GM12878 (cell line): ENCODE measurements around the gene ZNF692. TPM values are rescaled to one million over a fixed set of nuclear protein-coding genes. Genes with fewer than 3 reads are reported as not detected.

Source experiments
- ATAC-seq: fragments of 200-7000 bp; cut with Tn5 transposase; 3 replicates; pipeline ENCODE4 v1.9.1; 2020; ENCODE audit warnings: mild to moderate bottlenecking, moderate library complexity
- BruUV-seq: library from RNA; stranded (reverse); fragments of 400-500 nt; replicated peaks from 2 replicates; lab custom pipeline; 2021; lab: Mats Ljungman, UMichigan
- CTCF ChIA-PET: fragments of 300-600 bp; sonication (Branson Sonifier 250); formaldehyde crosslinking; extraction: SDS; loops from one replicate; lab custom pipeline; 2021; ENCODE audit warnings: inconsistent platforms; lab: Yijun Ruan, JAX
- POLR2A ChIA-PET: fragments of 350-600 bp; formaldehyde crosslinking; extraction: SDS; loops from one replicate; lab custom pipeline; 2021; ENCODE audit warnings: inconsistent platforms; lab: Charles Lee
- RAD21 ChIA-PET: fragments of 300-600 bp; sonication (Branson Sonifier 250); formaldehyde crosslinking; loops from one replicate; lab custom pipeline; 2023; ENCODE audit warnings: antibody characterized with exemption; ENCODE audit not compliant: unreplicated experiment; lab: Charles Lee
- SMC1A ChIA-PET: fragments of 300-600 bp; sonication (Branson Sonifier 250); formaldehyde crosslinking; loops from one replicate; lab custom pipeline; 2023; ENCODE audit not compliant: unreplicated experiment, uncharacterized antibody; lab: Charles Lee
- DNase-seq: peaks from one replicate; pipeline ENCODE4 v3.0.0-alpha.2; 2011; ENCODE audit warnings: low read depth, low spot score
- FAIRE-seq: peaks from 3 replicates; lab custom pipeline; 2011; peaks lifted over from hg19 to GRCh38; lab: Jason Lieb, UNC
- H2AFZ ChIP-seq: 2 replicates; pipeline ENCODE4 v1.6.0; 2011; ENCODE audit warnings: low read depth, low read length, control low read depth; ENCODE audit not compliant: control insufficient read depth
- H3K27ac ChIP-seq: 2 replicates; pipeline ENCODE4 v1.5.1; 2011; ENCODE audit warnings: control low read depth; ENCODE audit not compliant: control insufficient read depth, insufficient read depth
- H3K27me3 ChIP-seq, 2 experiments: replicated peaks in 1 of 2; 2 replicates each; pipeline versions ENCODE4 v1.6.0 to v1.6.1; 2011; ENCODE audit warnings: low read length in 1 of 2; ENCODE audit not compliant: control insufficient read depth in 2 of 2, insufficient read depth in 2 of 2
- H3K36me3 ChIP-seq, 2 experiments: 2 replicates each; pipeline ENCODE4 v1.5.1; 2011; ENCODE audit warnings: low read length in 1 of 2; ENCODE audit not compliant: control insufficient read depth in 2 of 2, insufficient read depth in 2 of 2
- H3K4me1 ChIP-seq: 2 replicates; pipeline ENCODE4 v1.6.1; 2011; ENCODE audit warnings: mild to moderate bottlenecking, low read length, moderate library complexity, mixed read lengths; ENCODE audit not compliant: control insufficient read depth, insufficient read depth
- H3K4me2 ChIP-seq: 2 replicates; pipeline ENCODE4 v1.6.0; 2011; ENCODE audit warnings: control low read depth; ENCODE audit not compliant: control insufficient read depth, insufficient read depth
- H3K4me3 ChIP-seq: fragments of 200-600 bp; sonication (generic); 2 replicates; pipeline ENCODE4 v1.5.1; 2016
- H3K79me2 ChIP-seq: 2 replicates; pipeline ENCODE4 v1.6.0; 2011; ENCODE audit warnings: low read length; ENCODE audit not compliant: control insufficient read depth, insufficient read depth
- H3K9ac ChIP-seq: 2 replicates; pipeline ENCODE4 v1.8.0; 2011; ENCODE audit warnings: low read length, control low read depth, mixed read lengths; ENCODE audit not compliant: control insufficient read depth, insufficient read depth
- H3K9me3 ChIP-seq: replicated peaks from 3 replicates; pipeline ENCODE4 v1.5.1; 2011; ENCODE audit warnings: mild to moderate bottlenecking, low read length; ENCODE audit not compliant: control insufficient read depth, insufficient read depth
- H4K20me1 ChIP-seq: 2 replicates; pipeline ENCODE4 v1.6.0; 2011; ENCODE audit not compliant: control insufficient read depth, insufficient read depth
- BHLHE40 ChIP-seq, 2 experiments: fragments of 450-650 bp in 1 of 2; IDR thresholded peaks; 2 replicates each; pipeline ENCODE4 v1.6.1; 2011 to 2017; ENCODE audit warnings: low read depth in 2 of 2, borderline replicate concordance in 1 of 2, improper control_type of control experiment in 1 of 2, low read length in 1 of 2, mild to moderate bottlenecking in 1 of 2
- CBX3 ChIP-seq: fragments of 200-600 bp; sonication (generic); IDR thresholded peaks from 2 replicates; pipeline ENCODE4 v1.6.1; 2016; ENCODE audit warnings: low read depth, borderline replicate concordance
- CREB1 ChIP-seq: IDR thresholded peaks from 2 replicates; pipeline ENCODE4 v1.6.1; 2012; ENCODE audit warnings: low read depth, mild to moderate bottlenecking, inconsistent platforms
- IRF4 ChIP-seq: IDR thresholded peaks from 2 replicates; pipeline ENCODE4 v1.6.1; 2011; ENCODE audit warnings: low read depth, low read length
- NR2C2 ChIP-seq: IDR thresholded peaks from 2 replicates; pipeline ENCODE4 v1.6.1; 2011; ENCODE audit warnings: borderline replicate concordance, low read depth; ENCODE audit not compliant: control insufficient read depth, insufficient read length
- PML ChIP-seq: IDR thresholded peaks from 2 replicates; pipeline ENCODE4 v1.6.1; 2012; ENCODE audit warnings: low read length, inconsistent platforms
- SP1 ChIP-seq: IDR thresholded peaks from one replicate; pipeline ENCODE4 v1.6.1; 2011; ENCODE audit warnings: low read depth, low read length
- SREBF1 ChIP-seq: IDR thresholded peaks from 2 replicates; pipeline ENCODE4 v1.6.1; 2012; ENCODE audit warnings: mild to moderate bottlenecking, low read length
- TAF1 ChIP-seq: IDR thresholded peaks from 2 replicates; pipeline ENCODE4 v1.6.1; 2011; ENCODE audit warnings: mild to moderate bottlenecking, low read depth, low read length, borderline replicate concordance
- TCF3 ChIP-seq: IDR thresholded peaks from 2 replicates; pipeline ENCODE4 v1.6.1; 2012; ENCODE audit warnings: low read depth, mild to moderate bottlenecking, low read length, borderline replicate concordance; ENCODE audit not compliant: insufficient read depth
- ZNF274 ChIP-seq: IDR thresholded peaks from one replicate; pipeline ENCODE4 v1.8.0; 2011; ENCODE audit not compliant: insufficient read length, insufficient read depth
- WGBS: methylation state at CpG from one replicate; pipeline ENCODE4 v1.1.6; 2016; ENCODE audit warnings: low lambda C conversion rate; ENCODE audit not compliant: insufficient replicate concordance, insufficient coverage; ENCODE audit errors: missing lambda C conversion rate; 5-methylcytosine and 5-hydroxymethylcytosine counted together
- in situ Hi-C: fragments of 300-500 bp; cut with MboI; formaldehyde crosslinking; loops from 9 replicates; pipeline ENCODE4 v1.14.3; 2018; ENCODE audit warnings: mixed read lengths
- intact Hi-C: fragments of 100-400 bp; cut with micrococcal nuclease; formaldehyde crosslinking; loops from one replicate; pipeline ENCODE4 v1.14.2; 2022; ENCODE audit not compliant: unreplicated experiment
- polyA plus RNA-seq, 11 experiments: library from polyadenylated mRNA; depleted of rRNA in 4 of 11; unstranded in 6 of 11; stranded (reverse) in 5 of 11; fragments of >200 nt; fragmentation: Nextera tagmentation in 4 of 11; fragmentation: Illumina TruSeq in 1 of 11; extraction: Ambion mirVana in 4 of 11; extraction: Trizol in 1 of 11; gene quantifications; 1 replicate in 1 of 11; 2 replicates in 10 of 11; pipeline versions ENCODE4 v1.2.1 to v1.2.3, GENCODE V29; 2011 to 2016; ENCODE audit warnings: inconsistent platforms in 2 of 11, missing spikeins in 2 of 11, low read depth in 1 of 11
- total RNA-seq, 4 experiments: library from RNA; depleted of rRNA in 3 of 4; stranded (reverse); fragments of >200 nt in 3 of 4; fragmentation: Illumina TruSeq in 1 of 4; extraction: Trizol in 1 of 4; gene quantifications; 2 replicates each; pipeline versions ENCODE4 v1.2.1 to v1.2.3, GENCODE V29; 2013 to 2021
- TF ChIP-seq, protein P1 (sequence below): fragments of 450-650 bp; IDR thresholded peaks from 2 replicates; pipeline ENCODE4 v1.6.1; 2017; ENCODE audit warnings: mild to moderate bottlenecking, moderate library complexity
- TF ChIP-seq, protein P2 (sequence below): IDR thresholded peaks from 2 replicates; pipeline ENCODE4 v1.6.1; 2011; ENCODE audit warnings: mild to moderate bottlenecking, low read depth, low read length, moderate library complexity; ENCODE audit not compliant: insufficient replicate concordance
- TF ChIP-seq, protein P3 (sequence below): fragments of 450-650 bp; IDR thresholded peaks from 2 replicates; pipeline ENCODE4 v1.6.1; 2017; ENCODE audit warnings: borderline replicate concordance

ZNF692 gene
- total and polyA plus RNA-seq, 10 of the 15 experiments (the other 5 are each of a cell fraction or from before 2014, with no cell fraction given): 5.3 to 76.6 (median 36.9) TPM

DNA sequence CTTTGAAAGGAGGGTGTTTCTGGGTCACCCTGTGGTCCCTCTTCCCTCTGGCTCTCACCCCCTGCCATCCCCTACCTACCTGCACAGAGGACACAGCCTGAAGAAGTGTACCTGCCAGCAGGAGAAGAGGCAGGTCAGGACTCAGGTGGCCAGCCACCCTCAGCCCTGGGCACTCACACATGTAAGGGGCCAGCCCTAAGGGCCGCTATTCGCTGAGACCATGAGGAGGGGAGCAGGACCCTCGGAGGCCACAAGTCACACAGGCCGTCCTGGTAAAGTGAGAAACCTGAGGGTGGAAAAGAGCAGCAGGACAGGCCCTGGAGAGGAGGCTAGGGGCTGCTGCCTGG is 1.2 kb downstream of the ZNF692 start:
- peak overlapping the region; percentile 67 for H2AFZ ChIP-seq
- 0% methylated on average over 4 of the region's 4 CpGs for WGBS
- TF ChIP-seq TCF3 (no peak), NR2C2 (no peak), CREB1 (no peak), ZNF274 (no peak), IRF4 (no peak), SP1 (no peak), PML (no peak), SREBF1 (no peak), BHLHE40 (IDR thresholded peaks at IDR 0.05; ENCODE audit: borderline replicate concordance in 1 of 2, low read depth in 2 of 2, low read length in 1 of 2) (no peak), CBX3 (no peak), TAF1 (no peak)
- TF ChIP-seq, protein P1, sequence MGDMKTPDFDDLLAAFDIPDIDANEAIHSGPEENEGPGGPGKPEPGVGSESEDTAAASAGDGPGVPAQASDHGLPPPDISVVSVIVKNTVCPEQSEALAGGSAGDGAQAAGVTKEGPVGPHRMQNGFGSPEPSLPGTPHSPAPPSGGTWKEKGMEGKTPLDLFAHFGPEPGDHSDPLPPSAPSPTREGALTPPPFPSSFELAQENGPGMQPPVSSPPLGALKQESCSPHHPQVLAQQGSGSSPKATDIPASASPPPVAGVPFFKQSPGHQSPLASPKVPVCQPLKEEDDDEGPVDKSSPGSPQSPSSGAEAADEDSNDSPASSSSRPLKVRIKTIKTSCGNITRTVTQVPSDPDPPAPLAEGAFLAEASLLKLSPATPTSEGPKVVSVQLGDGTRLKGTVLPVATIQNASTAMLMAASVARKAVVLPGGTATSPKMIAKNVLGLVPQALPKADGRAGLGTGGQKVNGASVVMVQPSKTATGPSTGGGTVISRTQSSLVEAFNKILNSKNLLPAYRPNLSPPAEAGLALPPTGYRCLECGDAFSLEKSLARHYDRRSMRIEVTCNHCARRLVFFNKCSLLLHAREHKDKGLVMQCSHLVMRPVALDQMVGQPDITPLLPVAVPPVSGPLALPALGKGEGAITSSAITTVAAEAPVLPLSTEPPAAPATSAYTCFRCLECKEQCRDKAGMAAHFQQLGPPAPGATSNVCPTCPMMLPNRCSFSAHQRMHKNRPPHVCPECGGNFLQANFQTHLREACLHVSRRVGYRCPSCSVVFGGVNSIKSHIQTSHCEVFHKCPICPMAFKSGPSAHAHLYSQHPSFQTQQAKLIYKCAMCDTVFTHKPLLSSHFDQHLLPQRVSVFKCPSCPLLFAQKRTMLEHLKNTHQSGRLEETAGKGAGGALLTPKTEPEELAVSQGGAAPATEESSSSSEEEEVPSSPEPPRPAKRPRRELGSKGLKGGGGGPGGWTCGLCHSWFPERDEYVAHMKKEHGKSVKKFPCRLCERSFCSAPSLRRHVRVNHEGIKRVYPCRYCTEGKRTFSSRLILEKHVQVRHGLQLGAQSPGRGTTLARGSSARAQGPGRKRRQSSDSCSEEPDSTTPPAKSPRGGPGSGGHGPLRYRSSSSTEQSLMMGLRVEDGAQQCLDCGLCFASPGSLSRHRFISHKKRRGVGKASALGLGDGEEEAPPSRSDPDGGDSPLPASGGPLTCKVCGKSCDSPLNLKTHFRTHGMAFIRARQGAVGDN: no peak
- TF ChIP-seq, protein P2, sequence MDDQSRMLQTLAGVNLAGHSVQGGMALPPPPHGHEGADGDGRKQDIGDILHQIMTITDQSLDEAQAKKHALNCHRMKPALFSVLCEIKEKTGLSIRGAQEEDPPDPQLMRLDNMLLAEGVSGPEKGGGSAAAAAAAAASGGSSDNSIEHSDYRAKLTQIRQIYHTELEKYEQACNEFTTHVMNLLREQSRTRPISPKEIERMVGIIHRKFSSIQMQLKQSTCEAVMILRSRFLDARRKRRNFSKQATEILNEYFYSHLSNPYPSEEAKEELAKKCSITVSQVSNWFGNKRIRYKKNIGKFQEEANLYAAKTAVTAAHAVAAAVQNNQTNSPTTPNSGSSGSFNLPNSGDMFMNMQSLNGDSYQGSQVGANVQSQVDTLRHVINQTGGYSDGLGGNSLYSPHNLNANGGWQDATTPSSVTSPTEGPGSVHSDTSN: no peak
- TF ChIP-seq, protein P3, sequence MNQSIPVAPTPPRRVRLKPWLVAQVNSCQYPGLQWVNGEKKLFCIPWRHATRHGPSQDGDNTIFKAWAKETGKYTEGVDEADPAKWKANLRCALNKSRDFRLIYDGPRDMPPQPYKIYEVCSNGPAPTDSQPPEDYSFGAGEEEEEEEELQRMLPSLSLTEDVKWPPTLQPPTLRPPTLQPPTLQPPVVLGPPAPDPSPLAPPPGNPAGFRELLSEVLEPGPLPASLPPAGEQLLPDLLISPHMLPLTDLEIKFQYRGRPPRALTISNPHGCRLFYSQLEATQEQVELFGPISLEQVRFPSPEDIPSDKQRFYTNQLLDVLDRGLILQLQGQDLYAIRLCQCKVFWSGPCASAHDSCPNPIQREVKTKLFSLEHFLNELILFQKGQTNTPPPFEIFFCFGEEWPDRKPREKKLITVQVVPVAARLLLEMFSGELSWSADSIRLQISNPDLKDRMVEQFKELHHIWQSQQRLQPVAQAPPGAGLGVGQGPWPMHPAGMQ: no peak
- TF ChIP-seq, all 136 proteins: peak for 0
- H3K27ac ChIP-seq: peak overlapping the region; percentile 82
- no peaks in the 10 kb centered on the region for H3K27me3 ChIP-seq
- peak overlapping the region; percentile 83 for H3K9ac ChIP-seq
- H3K4me1 ChIP-seq: peaks cover 13% of the 10 kb centered on the region
- ChIA-PET SMC1A (interaction anchor here (1.1 to 4.3 kb wide), 5 partner anchors 14 to 48 kb away, joined by 4 to 24 read pairs (median 9); partner anchors contain the start of genes PGBD2, SH3BP5L and ZNF672), POLR2A (interaction anchor here (3.1 to 3.5 kb wide), 4 partner anchors 15 to 31 kb away, joined by 22 to 47 read pairs (median 28); partner anchors contain the start of genes SH3BP5L and ZNF672), RAD21 (interaction anchor here (1.4 to 3.6 kb wide), 4 partner anchors 15 to 31 kb away, joined by 7 to 25 read pairs (median 19); partner anchors contain the start of genes SH3BP5L and ZNF672), CTCF (interaction anchor here (0.8 to 8.9 kb wide), 12 partner anchors 10 to 628 kb away, joined by 3 to 60 read pairs (median 6); partner anchors contain the start of genes SH3BP5L and ZNF672)
- BruUV-seq: no TSS peak
- intact Hi-C loops (loop anchor here (2.0 kb wide), 1 partner anchor 31 kb away; no protein-coding TSS in a partner anchor), in situ Hi-C loops (no loop called here)
- ATAC-seq (peak; percentile 5), FAIRE-seq (no peak), DNase-seq (no peak)
- H3K4me3 ChIP-seq: peak overlapping the region; percentile 95
- H3K9me3 ChIP-seq: no peaks in the 10 kb centered on the region
- H4K20me1 ChIP-seq: no peaks in the 10 kb centered on the region
- H3K36me3 ChIP-seq: peaks cover 7 to 9% of the 10 kb centered on the region in 2 experiments; a peak in 3 of 4 replicates
- peaks cover 22% of the 10 kb centered on the region for H3K79me2 ChIP-seq
- peak overlapping the region; percentile 99 for H3K4me2 ChIP-seq
